Peyer's patch (tissue), 4 donors: ENCODE measurements around the gene DNAH14.

Source experiments
- CTCF ChIP-seq, 6 experiments: fragments of 450-650 bp in 4 of 6; fragments of 200-600 bp in 2 of 6; sonication (generic) in 1 of 6; IDR thresholded peaks; one replicate each; pipeline ENCODE4 v1.5.1; 2017 to 2019; ENCODE audit warnings: antibody characterized with exemption in 6 of 6, mild to moderate bottlenecking in 3 of 6, moderate library complexity in 1 of 6
- POLR2A ChIP-seq, 2 donors: fragments of 450-650 bp; IDR thresholded peaks; one replicate each; pipeline ENCODE4 v1.5.1; 2017; ENCODE audit warnings: antibody characterized with exemption in 2 of 2, mild to moderate bottlenecking in 2 of 2, moderate library complexity in 2 of 2

DNA sequence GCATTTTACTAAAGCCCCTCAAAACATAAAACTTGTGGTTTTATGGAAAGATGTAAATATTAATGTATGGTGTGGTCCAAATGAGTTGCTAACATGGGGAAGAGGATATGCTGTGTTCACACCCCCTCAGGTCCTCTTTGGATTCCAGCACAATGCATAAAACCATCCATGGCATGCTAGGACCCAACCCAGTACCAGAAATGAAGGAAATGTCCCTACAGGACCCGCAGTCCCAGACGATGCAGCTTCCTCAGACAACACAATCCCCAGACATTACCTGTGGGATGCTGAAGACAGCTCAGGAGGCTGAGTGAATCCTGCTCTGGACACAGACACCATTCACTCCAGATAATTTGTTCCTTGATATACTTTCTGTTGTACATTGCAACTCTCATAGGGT, 296.2 kb downstream of the DNAH14 start:
- no peak for TF ChIP-seq CTCF (IDR thresholded peaks at IDR 0.05)
- TF ChIP-seq POLR2A (IDR thresholded peaks at IDR 0.05), result no peak
